Measurements from ENCODE around the gene NRXN3. TPM values are rescaled to one million over a fixed set of nuclear protein-coding genes. Genes with fewer than 3 reads are reported as not detected.
A peak's percentile ranks its signal among the peaks of the same experiment; 100 is the strongest.

Gene NRXN3
- total RNA-seq, 1 donor from 2014 or later: 2.5 TPM

- no peak for DNase-seq
Measured at GRCh38 chr14:79424462-79424861, 1254.3 kb downstream of the NRXN3 start.

GRCh38 chr14:79426103-79426755 is 1256.1 kb downstream of the NRXN3 start:
- DNase-seq: no peak

- DNase-seq: no peak
Measured at GRCh38 chr14:79432640-79433039, 1262.5 kb downstream of the NRXN3 start.

- peak; percentile 22 for DNase-seq
Measured at GRCh38 chr14:79436335-79436734, 1266.2 kb downstream of the NRXN3 start.

GRCh38 chr14:79437951-79438350 is 1267.8 kb downstream of the NRXN3 start:
- no peak for DNase-seq

- DNase-seq: no peak
Measured at GRCh38 chr14:79438696-79439342, 1268.6 kb downstream of the NRXN3 start.

GRCh38 chr14:79442786-79443185 is 1272.6 kb downstream of the NRXN3 start:
- no peak for DNase-seq

GRCh38 chr14:79443602-79444001 is 1273.4 kb downstream of the NRXN3 start:
- no peak for DNase-seq

GRCh38 chr14:79448960-79449359 is 1278.8 kb downstream of the NRXN3 start:
- DNase-seq: no peak

- no peak for DNase-seq
Measured at GRCh38 chr14:79451601-79452000, 1281.4 kb downstream of the NRXN3 start.

- DNase-seq: peak; percentile 3
Measured at GRCh38 chr14:79453276-79453675, 1283.1 kb downstream of the NRXN3 start.

GRCh38 chr14:79464468-79464867 is 1294.3 kb downstream of the NRXN3 start:
- no peak for DNase-seq

GRCh38 chr14:79465651-79466050 is 1295.5 kb downstream of the NRXN3 start:
- no peak for DNase-seq

- no peak for DNase-seq
Measured at GRCh38 chr14:79466938-79467527, 1296.9 kb downstream of the NRXN3 start.

GRCh38 chr14:79467835-79468234 is 1297.7 kb downstream of the NRXN3 start:
- DNase-seq: no peak

GRCh38 chr14:79468486-79468885 is 1298.3 kb downstream of the NRXN3 start:
- no peak for DNase-seq

GRCh38 chr14:79473651-79474050 is 1303.5 kb downstream of the NRXN3 start:
- no peak for DNase-seq

- no peak for DNase-seq
Measured at GRCh38 chr14:79475887-79476532, 1305.8 kb downstream of the NRXN3 start.

GRCh38 chr14:79476552-79476951 is 1306.4 kb downstream of the NRXN3 start:
- DNase-seq: no peak

- DNase-seq: no peak
Measured at GRCh38 chr14:79480212-79480611, 1310.0 kb downstream of the NRXN3 start.

GRCh38 chr14:79482825-79483224 is 1312.7 kb downstream of the NRXN3 start:
- DNase-seq: peak; percentile 41

GRCh38 chr14:79483477-79484388 is 1313.6 kb downstream of the NRXN3 start:
- no peak for DNase-seq
